H9 (cell line): Measurements from ENCODE around the gene BCKDHB. TPM values are rescaled to one million over a fixed set of nuclear protein-coding genes. Genes with fewer than 3 reads are reported as not detected.

ENCODE experiments used
- DNase-seq: peaks from one replicate; pipeline ENCODE4 v3.0.0-alpha.2; 2017
- H2AFZ ChIP-seq: one replicate; pipeline ENCODE4 v1.6.1; 2013; ENCODE audit warnings: mild to moderate bottlenecking, low read length, control low read depth, moderate library complexity
- H2AK5ac ChIP-seq: 2 replicates; pipeline ENCODE4 v1.6.1; 2013; ENCODE audit warnings: low read length, control low read depth, mixed read lengths; ENCODE audit not compliant: insufficient read length
- H2BK120ac ChIP-seq: one replicate; pipeline ENCODE4 v1.6.1; 2013; ENCODE audit warnings: low read depth, mild to moderate bottlenecking, low read length, control low read depth, inconsistent platforms; ENCODE audit not compliant: poor library complexity, severe bottlenecking
- H2BK12ac ChIP-seq: 2 replicates; pipeline ENCODE4 v1.6.1; 2013; ENCODE audit warnings: low read length, control low read depth, mixed read lengths, low read depth; ENCODE audit not compliant: insufficient read length
- H2BK15ac ChIP-seq: 2 replicates; pipeline ENCODE4 v1.6.1; 2013; ENCODE audit warnings: low read depth, low read length, control low read depth
- H2BK20ac ChIP-seq: one replicate; pipeline ENCODE4 v1.6.1; 2013; ENCODE audit warnings: low read depth, mild to moderate bottlenecking, low read length, control low read depth, inconsistent platforms; ENCODE audit not compliant: poor library complexity, severe bottlenecking
- H2BK5ac ChIP-seq: 2 replicates; pipeline ENCODE4 v1.6.1; 2013; ENCODE audit warnings: low read length, control low read depth, mixed read lengths; ENCODE audit not compliant: insufficient read length
- H3K14ac ChIP-seq: 2 replicates; pipeline ENCODE4 v1.6.1; 2013; ENCODE audit warnings: low read length, control low read depth; ENCODE audit not compliant: insufficient read depth
- H3K18ac ChIP-seq: 2 replicates; pipeline ENCODE4 v1.6.1; 2013; ENCODE audit warnings: low read depth, mild to moderate bottlenecking, mixed read lengths, low read length, control low read depth; ENCODE audit not compliant: insufficient read length
- H3K23ac ChIP-seq: 2 replicates; pipeline ENCODE4 v1.6.1; 2013; ENCODE audit warnings: low read length, control low read depth, mixed read lengths, low read depth; ENCODE audit not compliant: insufficient read length
- H3K23me2 ChIP-seq: 2 replicates; pipeline ENCODE4 v1.6.1; 2013; ENCODE audit warnings: low read depth, mild to moderate bottlenecking, mixed read lengths, low read length, control low read depth; ENCODE audit not compliant: insufficient read length, poor library complexity, severe bottlenecking
- H3K27ac ChIP-seq: 2 replicates; pipeline ENCODE4 v1.5.1; 2013; ENCODE audit warnings: low read length, control low read depth, mixed read lengths, low read depth; ENCODE audit not compliant: insufficient read length
- H3K27me3 ChIP-seq: 2 replicates; pipeline ENCODE4 v1.6.1; 2013; ENCODE audit warnings: low read length, control low read depth, inconsistent platforms; ENCODE audit not compliant: insufficient read depth
- H3K4ac ChIP-seq: 2 replicates; pipeline ENCODE4 v1.6.1; 2013; ENCODE audit warnings: low read depth, mild to moderate bottlenecking, control low read depth, inconsistent platforms, low read length, moderate library complexity
- H3K4me1 ChIP-seq: 2 replicates; pipeline ENCODE4 v1.6.1; 2013; ENCODE audit warnings: low read length, control low read depth, inconsistent platforms; ENCODE audit not compliant: insufficient read depth
- H3K4me2 ChIP-seq: 2 replicates; pipeline ENCODE4 v1.6.1; 2013; ENCODE audit warnings: low read length, control low read depth, mixed read lengths; ENCODE audit not compliant: insufficient read length, insufficient read depth
- H3K56ac ChIP-seq: 2 replicates; pipeline ENCODE4 v1.6.1; 2013; ENCODE audit warnings: low read depth, mild to moderate bottlenecking, mixed read lengths, low read length, control low read depth; ENCODE audit not compliant: insufficient read length
- H3K79me1 ChIP-seq: 2 replicates; pipeline ENCODE4 v1.6.1; 2013; ENCODE audit warnings: low read depth, mild to moderate bottlenecking, moderate library complexity, low read length, control low read depth, inconsistent platforms; ENCODE audit not compliant: insufficient read depth, poor library complexity, severe bottlenecking
- H3K79me2 ChIP-seq: 2 replicates; pipeline ENCODE4 v1.6.1; 2013; ENCODE audit warnings: low read length, control low read depth, inconsistent platforms; ENCODE audit not compliant: insufficient read depth
- H3K9ac ChIP-seq: 2 replicates; pipeline ENCODE4 v1.6.1; 2013; ENCODE audit warnings: low read length, control low read depth, mixed read lengths; ENCODE audit not compliant: insufficient read length; ENCODE audit errors: extremely low read depth
- H3K9me3 ChIP-seq: one replicate; pipeline ENCODE4 v1.6.1; 2013; ENCODE audit warnings: low read depth, low read length, inconsistent platforms; ENCODE audit not compliant: control insufficient read depth
- H3T11ph ChIP-seq: one replicate; pipeline ENCODE4 v1.6.1; 2013; ENCODE audit warnings: mild to moderate bottlenecking, low read length, control low read depth, inconsistent platforms
- H4K20me1 ChIP-seq: one replicate; pipeline ENCODE4 v1.6.1; 2013; ENCODE audit not compliant: control insufficient read depth, insufficient read length, insufficient read depth
- H4K5ac ChIP-seq: 2 replicates; pipeline ENCODE4 v1.6.1; 2013; ENCODE audit warnings: low read depth, mild to moderate bottlenecking, mixed read lengths, low read length, control low read depth; ENCODE audit not compliant: insufficient read length
- H4K8ac ChIP-seq: replicated peaks from 2 replicates; pipeline ENCODE4 v1.6.1; 2013; ENCODE audit warnings: low read length, control low read depth, mixed read lengths, low read depth; ENCODE audit not compliant: insufficient read length
- H4K91ac ChIP-seq: 2 replicates; pipeline ENCODE4 v1.6.1; 2013; ENCODE audit warnings: low read depth, mild to moderate bottlenecking, moderate library complexity, mixed read lengths, low read length, control low read depth; ENCODE audit not compliant: insufficient read length
- H3K27ac Mint-ChIP-seq, 3 experiments: 2 replicates in 2 of 3; 3 replicates in 1 of 3; pipeline ENCODE4 v1.8.0; 2020 to 2021; ENCODE audit warnings: mixed read lengths in 3 of 3, mild to moderate bottlenecking in 1 of 3, moderate library complexity in 1 of 3
- H3K27me3 Mint-ChIP-seq: 2 replicates; pipeline ENCODE4 v1.8.0; 2021; ENCODE audit warnings: low read depth, mild to moderate bottlenecking, moderate library complexity, mixed read lengths
- H3K36me3 Mint-ChIP-seq, 3 experiments: 2 replicates in 2 of 3; 3 replicates in 1 of 3; pipeline ENCODE4 v1.8.0; 2020 to 2021; ENCODE audit warnings: low read depth in 3 of 3, mixed read lengths in 3 of 3; ENCODE audit not compliant: insufficient read depth in 1 of 3
- H3K4me1 Mint-ChIP-seq, 2 experiments: 2 replicates each; pipeline ENCODE4 v1.8.0; 2020; ENCODE audit warnings: mixed read lengths in 2 of 2
- H3K4me3 Mint-ChIP-seq, 2 experiments: 2 replicates in 1 of 2; 3 replicates in 1 of 2; pipeline ENCODE4 v1.8.0; 2020 to 2021; ENCODE audit warnings: mild to moderate bottlenecking in 2 of 2, mixed read lengths in 2 of 2, moderate library complexity in 1 of 2
- H3K9me3 Mint-ChIP-seq, 2 experiments: 2 replicates in 1 of 2; 3 replicates in 1 of 2; pipeline ENCODE4 v1.8.0; 2020; ENCODE audit warnings: mild to moderate bottlenecking in 2 of 2, mixed read lengths in 2 of 2, moderate library complexity in 1 of 2
- total RNA-seq: library from RNA; stranded (reverse); gene quantifications from 2 replicates; pipeline ENCODE4 v1.2.1, GENCODE V29; 2021
- TF ChIP-seq, protein P1 (sequence below): fragments of 200-600 bp; sonication (generic); conservative IDR thresholded peaks from 3 replicates; pipeline ENCODE4 v1.8.0; 2021; ENCODE audit warnings: antibody characterized with exemption, mild to moderate bottlenecking

Gene BCKDHB
- total RNA-seq, 1 experiment from 2014 or later = 26.6 TPM

DNA sequence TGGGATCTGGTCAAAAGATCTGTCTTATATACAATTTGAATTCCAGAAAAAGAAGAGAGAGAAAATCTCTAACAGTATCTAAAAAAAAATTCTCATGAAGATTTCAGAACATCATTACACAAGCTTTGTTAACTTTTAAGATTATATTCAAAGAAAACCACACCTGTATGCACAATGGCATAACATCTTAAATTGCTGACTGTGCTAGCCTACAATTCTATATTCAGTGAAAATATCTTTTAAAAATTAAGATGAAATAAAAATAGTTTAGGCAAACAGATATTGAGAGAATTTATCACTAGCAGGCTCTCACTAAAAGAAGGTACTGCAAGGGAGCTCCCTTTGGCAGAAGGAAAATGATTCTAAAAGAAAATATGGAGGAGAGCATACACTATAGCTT, 100.3 kb downstream of the BCKDHB start:
- H3K18ac ChIP-seq = no peak overlapping the region
- no peaks in the 10 kb centered on the region for H3K9me3 ChIP-seq
- TF ChIP-seq, protein P1, sequence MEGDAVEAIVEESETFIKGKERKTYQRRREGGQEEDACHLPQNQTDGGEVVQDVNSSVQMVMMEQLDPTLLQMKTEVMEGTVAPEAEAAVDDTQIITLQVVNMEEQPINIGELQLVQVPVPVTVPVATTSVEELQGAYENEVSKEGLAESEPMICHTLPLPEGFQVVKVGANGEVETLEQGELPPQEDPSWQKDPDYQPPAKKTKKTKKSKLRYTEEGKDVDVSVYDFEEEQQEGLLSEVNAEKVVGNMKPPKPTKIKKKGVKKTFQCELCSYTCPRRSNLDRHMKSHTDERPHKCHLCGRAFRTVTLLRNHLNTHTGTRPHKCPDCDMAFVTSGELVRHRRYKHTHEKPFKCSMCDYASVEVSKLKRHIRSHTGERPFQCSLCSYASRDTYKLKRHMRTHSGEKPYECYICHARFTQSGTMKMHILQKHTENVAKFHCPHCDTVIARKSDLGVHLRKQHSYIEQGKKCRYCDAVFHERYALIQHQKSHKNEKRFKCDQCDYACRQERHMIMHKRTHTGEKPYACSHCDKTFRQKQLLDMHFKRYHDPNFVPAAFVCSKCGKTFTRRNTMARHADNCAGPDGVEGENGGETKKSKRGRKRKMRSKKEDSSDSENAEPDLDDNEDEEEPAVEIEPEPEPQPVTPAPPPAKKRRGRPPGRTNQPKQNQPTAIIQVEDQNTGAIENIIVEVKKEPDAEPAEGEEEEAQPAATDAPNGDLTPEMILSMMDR = no peak
- no peaks in the 10 kb centered on the region for H4K20me1 ChIP-seq
- no peak for DNase-seq
- Mint-ChIP-seq H3K27me3 (no peaks in the 10 kb centered on the region), H3K36me3 (peaks cover 0 to 5% (median 3%) of the 10 kb centered on the region in 3 experiments; a peak in 1 of 7 replicates), H3K27ac (no peak overlapping the region), H3K9me3 (no peaks in the 10 kb centered on the region), H3K4me3 (no peak overlapping the region), H3K4me1 (peaks cover 17 to 18% of the 10 kb centered on the region in 2 experiments)
- no peak overlapping the region for H2AK5ac ChIP-seq
- H3K56ac ChIP-seq = no peak overlapping the region
- H4K5ac ChIP-seq = no peak overlapping the region
- H4K91ac ChIP-seq = no peak overlapping the region
- no peak overlapping the region for H3K23ac ChIP-seq
- H3K27me3 ChIP-seq = no peaks in the 10 kb centered on the region
- H3K14ac ChIP-seq = no peak overlapping the region
- peaks cover 3% of the 10 kb centered on the region; the same call in 1 of the 2 replicates for H3K4me1 ChIP-seq
- no peak overlapping the region for H2BK12ac ChIP-seq
- H2BK120ac ChIP-seq = no peak overlapping the region
- H3K27ac ChIP-seq = no peak overlapping the region
- no peak overlapping the region for H3K4me2 ChIP-seq
- H3K79me1 ChIP-seq = no peaks in the 10 kb centered on the region
- H2BK20ac ChIP-seq = no peak overlapping the region
- H4K8ac ChIP-seq = no peak overlapping the region
- H2BK5ac ChIP-seq = no peak overlapping the region
- H3K9ac ChIP-seq = no peak overlapping the region
- no peak overlapping the region for H3K4ac ChIP-seq
- no peak overlapping the region for H2BK15ac ChIP-seq
- H3T11ph ChIP-seq = no peak overlapping the region
- H3K79me2 ChIP-seq = no peaks in the 10 kb centered on the region
- no peaks in the 10 kb centered on the region for H3K23me2 ChIP-seq
- no peak overlapping the region for H2AFZ ChIP-seq
